Colon (tissue), 2 donors: Measurements from ENCODE around the gene NPR1.
"Not testable (repeated sequence)": the region's sequence is repeated elsewhere in the genome, so short reads cannot be mapped to it uniquely, and the experiment has no call there.

Source experiments
- FAIRE-seq: peaks from 2 replicates; lab custom pipeline; 2012; peaks lifted over from hg19 to GRCh38; lab: Jason Lieb, UNC
- donor health status: control.
- donor health status: control.

NPR1 gene

GRCh38 chr1:153678519-153679336 lies at the start of gene NPR1:
NPR1 (plus strand) TSS chr1:153678688; CDS start chr1:153679109, 421 bp downstream.
- FAIRE-seq: no peak

GRCh38 chr1:153629343-153629665 lies 49.2 kb upstream of the NPR1 start:
- FAIRE-seq: no peak

GRCh38 chr1:153629971-153630370 lies 48.5 kb upstream of the NPR1 start:
- no peak for FAIRE-seq

GRCh38 chr1:153630384-153630783 lies 48.1 kb upstream of the NPR1 start:
- no peak for FAIRE-seq

- no peak for FAIRE-seq
These were observed 47.2 kb upstream of the NPR1 start for GRCh38 chr1:153631047-153632022.

GRCh38 chr1:153633161-153633753 lies 45.2 kb upstream of the NPR1 start:
- no peak for FAIRE-seq

- no peak for FAIRE-seq
These were observed 44.5 kb upstream of the NPR1 start, which contains the start of gene CHTOP for GRCh38 chr1:153633754-153634665. CHTOP (plus strand) TSS chr1:153634066; CDS start chr1:153636589, 2,523 bp downstream.

GRCh38 chr1:153635872-153636271 lies 42.6 kb upstream of the NPR1 start:
- no peak for FAIRE-seq

- FAIRE-seq: no peak
These were observed 42.2 kb upstream of the NPR1 start for GRCh38 chr1:153636312-153636711.

GRCh38 chr1:153638261-153638660 lies 40.2 kb upstream of the NPR1 start:
- FAIRE-seq: no peak

- FAIRE-seq: no peak
These were observed 39.2 kb upstream of the NPR1 start for GRCh38 chr1:153639280-153639679.

GRCh38 chr1:153640213-153640612 lies 38.3 kb upstream of the NPR1 start:
- not testable (repeated sequence) for FAIRE-seq

- FAIRE-seq: no peak
These were observed 37.6 kb upstream of the NPR1 start for GRCh38 chr1:153640861-153641260.

GRCh38 chr1:153642161-153642560 lies 36.3 kb upstream of the NPR1 start:
- FAIRE-seq: no peak

GRCh38 chr1:153643100-153643499 lies 35.4 kb upstream of the NPR1 start:
- no peak for FAIRE-seq

- FAIRE-seq: no peak
These were observed 34.7 kb upstream of the NPR1 start for GRCh38 chr1:153643816-153644215.

- no peak for FAIRE-seq
These were observed 31.7 kb upstream of the NPR1 start for GRCh38 chr1:153646672-153647345.

GRCh38 chr1:153647346-153647714 lies 31.2 kb upstream of the NPR1 start:
- FAIRE-seq: no peak

- no peak for FAIRE-seq
These were observed 30.4 kb upstream of the NPR1 start for GRCh38 chr1:153648000-153648643.

- no peak for FAIRE-seq
These were observed 29.2 kb upstream of the NPR1 start for GRCh38 chr1:153649137-153649862.
